Epithelial cell of proximal tubule (primary cell): ENCODE data around the gene CBFA2T3. TPM values are rescaled to one million over a fixed set of nuclear protein-coding genes. Genes with fewer than 3 reads are reported as not detected.

Experiments used
- DNase-seq: peaks from one replicate; pipeline ENCODE4 v3.0.0-alpha.2; 2011; ENCODE audit warnings: low read depth
- H3K4me3 ChIP-seq: 2 replicates; pipeline ENCODE4 v1.5.1; 2011; ENCODE audit warnings: low read depth, mild to moderate bottlenecking, low read length
- total RNA-seq: library from RNA; depleted of rRNA; stranded (reverse); fragments of >200 nt; gene quantifications from 2 replicates; pipeline ENCODE4 v1.2.3, GENCODE V29; 2015
- TF ChIP-seq, protein P1 (sequence below): conservative IDR thresholded peaks from 2 replicates; pipeline ENCODE4 v1.5.1; 2012; ENCODE audit warnings: low read depth, mild to moderate bottlenecking, low read length

Gene CBFA2T3
- total RNA-seq, 1 donor from 2014 or later = 0.86 TPM

DNA sequence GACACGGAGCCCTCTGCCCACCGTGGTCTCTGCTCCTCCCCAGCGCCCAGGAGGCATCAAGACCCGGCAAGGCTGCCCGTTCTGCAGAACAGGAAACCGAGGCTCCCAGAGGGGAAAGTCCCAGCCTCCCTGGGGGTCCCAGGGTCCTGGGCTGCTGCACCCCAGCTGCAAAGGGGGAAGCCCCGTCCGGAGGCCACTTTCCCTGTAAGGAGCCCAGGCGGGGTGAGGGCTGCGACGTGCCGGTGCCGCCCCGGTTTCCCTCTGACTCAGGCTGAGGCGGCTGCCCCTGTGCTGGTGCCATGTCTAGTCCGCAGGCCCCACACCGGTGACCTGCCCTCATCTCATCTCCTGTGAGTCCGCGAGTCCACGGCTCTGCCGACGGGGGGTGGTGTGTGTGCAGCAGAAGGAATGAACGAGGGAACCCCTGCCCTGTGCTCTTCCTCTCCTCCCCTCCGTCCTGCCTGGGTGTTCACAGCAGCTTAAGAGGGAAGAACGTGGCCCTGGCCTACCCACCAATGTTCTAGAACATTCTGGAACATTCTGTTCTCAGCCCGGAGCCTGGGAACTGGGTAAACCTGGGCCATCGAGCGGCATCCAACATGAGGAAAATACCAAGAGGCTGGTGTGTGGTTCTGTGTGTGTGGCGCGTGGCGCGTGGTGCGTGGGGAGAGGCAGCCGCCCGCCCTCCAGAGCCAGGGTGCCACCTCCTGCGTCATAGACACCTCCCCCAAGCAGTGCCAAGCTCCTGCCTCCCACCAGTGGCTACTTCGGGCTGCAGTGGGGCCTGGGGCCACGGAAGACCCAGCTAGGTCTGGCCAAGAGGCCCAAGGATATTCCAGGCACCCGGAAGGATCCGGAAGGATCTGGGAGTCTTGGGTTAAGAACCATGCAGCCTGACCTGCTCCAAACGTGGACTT is 7.0 kb upstream of the CBFA2T3 start:
- TF ChIP-seq, protein P1, sequence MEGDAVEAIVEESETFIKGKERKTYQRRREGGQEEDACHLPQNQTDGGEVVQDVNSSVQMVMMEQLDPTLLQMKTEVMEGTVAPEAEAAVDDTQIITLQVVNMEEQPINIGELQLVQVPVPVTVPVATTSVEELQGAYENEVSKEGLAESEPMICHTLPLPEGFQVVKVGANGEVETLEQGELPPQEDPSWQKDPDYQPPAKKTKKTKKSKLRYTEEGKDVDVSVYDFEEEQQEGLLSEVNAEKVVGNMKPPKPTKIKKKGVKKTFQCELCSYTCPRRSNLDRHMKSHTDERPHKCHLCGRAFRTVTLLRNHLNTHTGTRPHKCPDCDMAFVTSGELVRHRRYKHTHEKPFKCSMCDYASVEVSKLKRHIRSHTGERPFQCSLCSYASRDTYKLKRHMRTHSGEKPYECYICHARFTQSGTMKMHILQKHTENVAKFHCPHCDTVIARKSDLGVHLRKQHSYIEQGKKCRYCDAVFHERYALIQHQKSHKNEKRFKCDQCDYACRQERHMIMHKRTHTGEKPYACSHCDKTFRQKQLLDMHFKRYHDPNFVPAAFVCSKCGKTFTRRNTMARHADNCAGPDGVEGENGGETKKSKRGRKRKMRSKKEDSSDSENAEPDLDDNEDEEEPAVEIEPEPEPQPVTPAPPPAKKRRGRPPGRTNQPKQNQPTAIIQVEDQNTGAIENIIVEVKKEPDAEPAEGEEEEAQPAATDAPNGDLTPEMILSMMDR = no peak
- no peak for DNase-seq
- H3K4me3 ChIP-seq = no peak overlapping the region

DNA sequence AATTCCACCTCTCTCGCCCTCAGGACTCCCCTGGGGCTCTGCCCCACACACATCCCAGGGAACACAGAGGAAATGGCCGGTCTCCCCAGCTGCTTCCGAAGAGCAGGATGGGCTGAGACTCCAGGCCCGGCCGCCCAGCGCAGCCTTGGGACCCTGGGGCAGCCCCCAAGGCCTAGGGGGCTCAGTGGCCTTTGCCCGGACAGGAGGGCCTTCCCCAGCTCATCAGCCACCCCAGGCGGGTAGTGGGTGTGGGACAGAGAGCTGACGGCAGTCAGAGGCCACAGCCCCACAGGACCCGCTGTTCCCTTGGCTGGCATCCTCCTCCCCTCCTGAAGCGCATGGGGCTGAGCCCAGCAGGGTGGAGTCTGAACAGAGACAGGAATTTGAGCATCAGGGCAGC is 6.2 kb upstream of the CBFA2T3 start:
- no peak overlapping the region for H3K4me3 ChIP-seq
- DNase-seq = no peak
- TF ChIP-seq, protein P1 = no peak

DNA sequence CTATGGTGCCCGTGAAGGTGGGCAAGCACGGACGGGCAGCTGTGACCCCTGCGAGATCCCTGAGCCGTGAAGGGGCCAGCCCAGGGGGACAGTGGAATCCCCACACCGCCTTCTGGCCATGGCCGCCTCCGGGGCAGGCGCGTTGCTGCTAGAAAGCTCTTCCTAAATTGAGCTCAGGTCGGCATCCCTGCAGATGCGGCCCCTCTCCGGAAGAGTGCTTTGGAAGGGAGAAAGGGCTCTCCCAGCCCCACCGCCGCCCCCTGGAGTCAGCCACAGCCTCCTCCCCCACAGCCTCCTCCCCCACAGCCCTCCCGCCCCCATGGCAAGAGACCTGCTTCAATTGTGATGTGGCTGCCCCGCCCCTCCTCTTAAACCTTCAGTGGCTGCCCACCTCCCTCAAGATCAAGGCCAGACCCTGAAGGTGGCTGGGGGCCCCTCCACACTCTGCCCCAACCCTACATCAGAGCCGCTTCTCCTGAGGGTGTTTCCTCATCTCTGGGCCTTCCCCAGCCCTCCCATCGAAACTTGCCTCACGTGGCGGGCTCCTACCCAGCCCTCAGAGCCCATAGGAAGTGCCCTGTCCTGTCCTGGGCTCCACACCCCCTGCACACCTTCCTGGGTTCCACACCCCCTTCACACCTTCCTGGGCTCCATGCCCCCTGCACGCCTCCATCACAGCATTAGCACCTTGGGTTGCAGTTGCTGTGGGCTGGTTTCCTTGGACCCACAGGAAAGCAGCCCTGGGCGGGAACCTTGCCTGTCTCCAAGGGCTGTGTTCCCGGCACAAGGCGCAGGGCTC is 5.5 kb upstream of the CBFA2T3 start:
- no peak overlapping the region for H3K4me3 ChIP-seq
- TF ChIP-seq, protein P1 = no peak
- DNase-seq = no peak

DNA sequence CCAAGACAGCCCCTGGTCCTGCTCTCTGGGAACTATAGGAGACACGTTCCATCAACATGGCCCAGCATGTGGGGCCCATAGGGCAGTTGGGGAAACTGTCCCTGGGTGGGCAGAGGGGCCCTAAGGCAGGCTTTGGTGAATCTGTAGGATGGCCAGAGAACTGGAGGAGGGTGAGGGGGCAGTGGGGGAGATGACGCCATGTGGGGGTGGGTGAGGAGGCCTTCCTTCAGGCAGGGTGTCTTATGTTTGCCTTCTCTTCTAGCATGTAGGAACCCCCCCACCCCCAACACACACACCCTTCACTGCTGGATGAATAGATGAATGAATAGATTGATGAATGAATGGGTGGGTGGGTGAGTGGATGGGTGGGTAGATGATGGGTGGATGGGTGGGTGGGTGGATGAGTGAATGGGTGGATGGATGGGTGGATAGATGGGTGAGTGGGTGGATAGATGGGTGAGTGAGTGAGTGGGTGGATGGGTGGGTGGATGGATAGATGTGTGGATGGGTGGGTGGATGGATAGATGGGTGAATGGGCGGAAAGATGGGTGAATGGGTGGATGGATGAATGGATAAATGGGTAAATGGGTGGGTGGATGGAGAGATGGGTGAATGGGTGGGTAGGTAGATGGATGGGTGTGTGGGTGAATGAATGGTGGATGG is 2.5 kb upstream of the CBFA2T3 start:
- TF ChIP-seq, protein P1 = no peak
- no peak for DNase-seq
- H3K4me3 ChIP-seq = no peak overlapping the region

DNA sequence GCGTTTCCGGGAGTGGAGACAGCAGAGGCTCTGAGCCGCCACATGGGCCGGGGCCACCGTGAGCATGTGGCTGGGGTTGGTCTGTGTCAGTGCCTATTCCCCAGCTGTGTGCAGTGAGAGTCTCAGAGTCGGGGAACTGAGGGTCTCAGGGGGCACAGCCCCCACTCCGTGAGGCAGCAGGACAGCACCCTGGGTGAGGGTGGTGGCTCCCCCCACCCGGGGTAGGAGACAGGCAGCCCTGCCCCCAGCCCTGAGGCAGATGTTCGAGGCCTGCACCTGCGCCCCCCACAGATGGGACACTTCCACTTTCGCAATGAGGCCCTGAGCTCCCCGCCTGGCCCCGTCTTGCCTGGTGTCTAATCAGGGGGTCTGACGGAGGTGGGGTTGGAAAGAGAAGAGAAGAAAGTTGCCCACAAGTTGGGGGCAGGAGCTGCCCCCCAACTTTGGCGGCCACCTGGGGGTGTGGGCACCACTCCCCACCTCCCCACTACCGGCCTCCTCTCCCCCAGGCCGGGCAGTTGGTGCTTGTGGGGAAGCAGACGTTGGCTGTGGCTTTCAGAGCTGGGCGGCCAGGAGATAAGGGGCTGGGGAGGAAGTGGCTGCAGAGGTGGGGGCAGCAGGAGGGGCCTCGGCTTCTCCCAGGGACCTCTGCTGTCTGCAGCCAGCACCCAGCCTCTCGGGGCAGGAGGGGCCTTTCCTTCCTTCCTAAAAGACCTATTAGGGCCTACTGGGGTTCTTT is 1.8 kb upstream of the CBFA2T3 start:
- no peak overlapping the region for H3K4me3 ChIP-seq
- no peak for DNase-seq
- TF ChIP-seq, protein P1 = no peak

DNA sequence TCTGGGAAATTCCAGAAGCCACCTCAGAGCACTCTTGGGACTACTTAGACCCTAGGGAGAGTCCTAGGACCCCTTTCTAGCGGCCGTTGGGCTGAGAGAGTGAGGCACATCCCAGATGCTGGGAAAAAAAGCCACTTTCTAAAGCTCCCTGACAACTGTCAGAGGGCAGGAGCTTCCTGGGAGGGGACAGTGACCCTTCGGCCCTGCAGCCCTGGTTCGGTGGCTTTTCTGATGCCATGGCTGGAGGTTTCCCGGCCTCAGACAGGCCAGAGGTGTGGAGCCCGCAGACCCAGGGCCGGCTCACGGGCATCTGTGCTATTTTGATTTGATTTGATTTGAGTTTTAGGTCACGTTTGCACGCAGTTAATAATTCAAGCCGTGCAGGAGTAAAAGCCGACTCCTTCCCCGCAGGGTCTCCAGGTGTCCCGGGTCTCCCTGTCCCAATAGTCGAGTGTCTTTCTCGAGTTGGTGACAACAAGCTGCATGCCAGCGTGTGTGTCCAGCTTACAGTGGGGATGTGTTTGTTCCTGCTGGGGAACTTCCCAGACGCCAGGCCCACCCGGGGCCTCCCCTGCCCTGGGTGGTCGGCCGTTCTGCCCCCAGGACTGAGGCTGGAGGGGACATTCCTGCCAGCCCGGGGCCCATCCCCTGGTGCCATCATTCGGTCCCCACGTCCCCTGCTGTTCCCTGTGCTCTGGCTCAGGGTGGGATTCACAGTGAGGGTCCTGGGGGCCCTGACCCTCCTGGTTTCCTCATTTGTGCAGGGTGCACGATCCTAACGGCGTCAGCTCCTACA is 1.0 kb upstream of the CBFA2T3 start:
- H3K4me3 ChIP-seq = no peak overlapping the region
- TF ChIP-seq, protein P1 = no peak
- no peak for DNase-seq
